ENCODE data around the gene STK32B.

GRCh38 chr4:5459236-5459635, 408.0 kb downstream of the STK32B start:
- no peak for TF ChIP-seq CTCF (IDR thresholded peaks at IDR 0.05)
- no peak for TF ChIP-seq POLR2A (IDR thresholded peaks at IDR 0.05)
